ENCODE data around the gene KLHDC7A.

KLHDC7A gene

DNA sequence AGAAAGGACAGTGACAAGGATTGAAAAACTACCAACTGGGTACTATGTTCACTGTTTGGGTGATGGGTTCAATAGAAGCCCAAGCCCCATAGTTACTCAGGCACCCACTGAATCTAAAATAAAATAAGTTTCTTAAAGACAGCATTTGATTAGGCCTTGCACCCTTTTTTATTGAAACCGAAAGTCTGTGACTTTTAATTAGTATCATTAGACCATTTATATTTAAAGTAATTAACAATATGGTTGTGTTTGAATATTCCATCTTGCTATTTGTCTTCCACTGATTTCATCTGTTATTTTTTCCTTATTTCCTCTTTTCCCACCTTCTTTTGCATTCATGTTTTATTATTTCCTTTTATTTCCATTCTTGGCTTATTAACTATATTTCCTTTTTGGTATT lies 27.4 kb downstream of the KLHDC7A start:
- DNase-seq (ENCODE audit: low spot score in 2 of 2): no peak
- no peak overlapping the region for H3K27ac Mint-ChIP-seq
- H3K4me3 Mint-ChIP-seq: no peak overlapping the region
- ATAC-seq (ENCODE audit: low read depth): no peak
- H3K36me3 Mint-ChIP-seq: no peaks in the 10 kb centered on the region
- H3K4me1 Mint-ChIP-seq: no peaks in the 10 kb centered on the region
- H3K27me3 Mint-ChIP-seq: peaks cover 10% of the 10 kb centered on the region
- H3K9me3 Mint-ChIP-seq: peaks cover 10% of the 10 kb centered on the region

DNA sequence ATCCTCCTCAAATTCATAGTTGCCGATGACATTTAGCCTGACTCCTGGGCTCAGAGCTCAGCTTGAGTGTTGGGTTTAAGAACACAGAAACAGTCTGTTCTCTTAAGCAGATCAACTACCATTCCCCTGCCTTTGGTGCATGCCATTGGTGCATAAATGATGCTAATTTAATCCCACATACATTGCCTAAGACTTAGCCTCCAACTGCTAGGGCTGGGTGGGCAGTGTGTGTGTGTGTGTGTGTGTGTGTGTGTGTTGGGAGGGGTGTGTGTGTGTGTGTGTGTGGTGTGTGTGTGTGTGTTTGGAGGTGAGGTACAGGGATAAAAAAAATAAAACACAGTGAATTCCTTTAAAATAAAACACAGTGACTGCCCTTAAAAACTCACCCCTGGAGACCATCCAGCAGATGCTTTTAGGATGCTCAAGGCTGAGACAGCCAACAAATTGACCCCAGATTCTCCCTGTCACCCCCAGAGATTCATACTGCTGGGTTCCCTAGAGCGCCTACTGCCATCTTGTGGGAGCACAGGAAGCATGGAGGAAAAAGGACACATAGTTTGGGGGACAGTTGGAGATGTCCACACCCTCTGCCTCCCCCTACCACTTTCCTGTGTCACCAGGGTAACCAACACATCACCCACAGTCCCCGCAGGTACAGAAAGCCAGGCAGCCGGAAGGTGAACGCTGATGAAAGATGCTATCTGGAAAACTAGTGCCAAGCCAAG lies 30.6 kb downstream of the KLHDC7A start:
- no peak for ATAC-seq (ENCODE audit: low read depth)
- H3K4me1 Mint-ChIP-seq: no peaks in the 10 kb centered on the region
- peaks cover 7% of the 10 kb centered on the region for H3K9me3 Mint-ChIP-seq
- no peak overlapping the region for H3K4me3 Mint-ChIP-seq
- H3K36me3 Mint-ChIP-seq: peaks cover 1% of the 10 kb centered on the region
- DNase-seq (ENCODE audit: low spot score in 2 of 2): no peak
- H3K27me3 Mint-ChIP-seq: peaks cover 10% of the 10 kb centered on the region
- H3K27ac Mint-ChIP-seq: no peak overlapping the region

DNA sequence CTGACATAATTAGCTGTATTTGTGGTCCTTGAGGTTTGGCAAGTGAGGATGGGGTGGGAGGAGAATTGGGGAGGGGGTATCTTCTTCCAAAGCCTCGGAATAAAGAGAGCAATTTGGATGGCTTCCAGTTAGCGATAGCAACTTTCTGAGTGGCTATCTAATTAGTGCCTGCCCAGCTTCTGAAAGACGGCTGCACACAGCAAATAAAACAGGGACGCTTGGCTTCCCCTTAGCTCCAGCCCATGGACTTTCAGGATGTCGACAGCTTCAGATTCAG lies 31.1 kb downstream of the KLHDC7A start:
- H3K4me3 Mint-ChIP-seq: no peak overlapping the region
- peaks cover 10% of the 10 kb centered on the region for H3K27me3 Mint-ChIP-seq
- no peaks in the 10 kb centered on the region for H3K4me1 Mint-ChIP-seq
- no peak for ATAC-seq (ENCODE audit: low read depth)
- H3K36me3 Mint-ChIP-seq: peaks cover 1% of the 10 kb centered on the region
- peaks cover 7% of the 10 kb centered on the region for H3K9me3 Mint-ChIP-seq
- H3K27ac Mint-ChIP-seq: no peak overlapping the region
- DNase-seq (ENCODE audit: low spot score in 2 of 2): no peak

DNA sequence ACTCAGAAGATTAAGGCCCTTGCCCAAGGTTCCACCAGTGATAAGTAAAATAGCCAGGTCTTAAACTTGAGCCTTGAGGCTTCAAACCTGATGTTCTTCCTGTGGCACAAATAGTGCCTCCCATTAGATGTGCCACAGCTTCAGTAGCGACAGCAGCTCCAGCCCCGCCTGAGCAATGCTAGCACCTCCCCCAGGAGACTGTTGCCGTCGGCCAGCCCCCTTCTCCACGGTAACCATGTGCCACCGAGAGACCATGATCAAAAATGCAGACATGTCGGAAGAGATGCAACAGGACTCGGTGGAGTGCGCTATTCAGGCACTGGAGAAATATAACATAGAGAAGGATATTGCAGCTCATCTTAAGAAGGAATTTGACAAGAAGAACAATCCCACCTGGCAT lies 32.2 kb downstream of the KLHDC7A start:
- Mint-ChIP-seq H3K27ac (no peak overlapping the region), H3K27me3 (peaks cover 10% of the 10 kb centered on the region), H3K36me3 (peaks cover 1% of the 10 kb centered on the region), H3K4me1 (no peaks in the 10 kb centered on the region), H3K9me3 (peaks cover 7% of the 10 kb centered on the region), H3K4me3 (no peak overlapping the region)
- ATAC-seq (ENCODE audit: low read depth) (no peak), DNase-seq (ENCODE audit: low spot score in 2 of 2) (no peak)

DNA sequence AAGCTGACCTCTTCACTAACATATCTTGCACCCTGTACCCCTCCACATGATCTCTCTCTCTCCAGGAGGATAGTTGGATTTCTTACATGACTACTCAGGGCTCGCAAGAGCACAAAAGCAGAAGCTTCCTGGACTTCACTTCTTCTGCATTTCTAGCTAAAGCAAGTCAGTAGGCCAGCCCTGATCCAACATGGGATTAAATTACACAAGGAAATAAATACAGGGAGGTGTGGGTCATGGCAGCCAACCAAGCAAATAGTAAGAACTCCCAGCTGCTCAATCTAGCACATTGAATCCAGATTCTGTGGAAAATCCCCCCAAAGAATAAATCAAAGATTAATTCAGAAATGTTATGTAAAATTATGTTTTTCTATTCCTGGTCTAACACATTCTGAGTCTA lies 33.3 kb downstream of the KLHDC7A start:
- Mint-ChIP-seq H3K36me3 (peaks cover 1% of the 10 kb centered on the region), H3K27me3 (peaks cover 9% of the 10 kb centered on the region), H3K4me1 (no peaks in the 10 kb centered on the region), H3K9me3 (peaks cover 6% of the 10 kb centered on the region), H3K27ac (no peak overlapping the region), H3K4me3 (no peak overlapping the region)
- ATAC-seq (ENCODE audit: low read depth) (no peak), DNase-seq (ENCODE audit: low spot score in 2 of 2) (no peak)

DNA sequence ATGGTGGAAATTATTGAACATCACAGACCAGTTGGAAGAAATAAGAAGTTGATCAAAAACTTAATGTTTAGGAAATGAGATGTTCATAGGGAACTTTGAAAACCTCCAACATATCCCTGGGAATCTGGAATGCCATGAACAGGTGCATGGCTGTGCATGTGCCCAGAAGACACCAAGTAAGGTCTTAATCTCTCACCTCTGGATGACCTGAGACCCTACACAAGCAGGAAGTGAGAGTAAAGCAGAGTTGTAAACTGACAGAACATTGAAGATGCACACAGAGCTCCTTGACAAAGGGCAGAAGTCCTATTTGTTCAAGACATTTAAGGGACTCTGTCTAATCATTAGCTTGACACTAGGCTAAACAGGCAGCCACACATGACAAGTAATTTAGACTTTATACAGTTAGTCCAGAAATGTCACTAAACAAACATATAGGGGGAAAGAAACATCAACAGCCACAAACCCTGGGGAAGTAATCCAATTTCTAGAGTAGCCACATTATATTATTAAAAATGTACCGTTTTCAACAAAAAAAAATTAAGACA lies 34.5 kb downstream of the KLHDC7A start:
- peaks cover 6% of the 10 kb centered on the region for H3K9me3 Mint-ChIP-seq
- H3K36me3 Mint-ChIP-seq: peaks cover 1% of the 10 kb centered on the region
- no peak overlapping the region for H3K4me3 Mint-ChIP-seq
- DNase-seq (ENCODE audit: low spot score in 2 of 2) (no peak), ATAC-seq (ENCODE audit: low read depth) (no peak)
- H3K4me1 Mint-ChIP-seq: no peaks in the 10 kb centered on the region
- no peak overlapping the region for H3K27ac Mint-ChIP-seq
- H3K27me3 Mint-ChIP-seq: peaks cover 9% of the 10 kb centered on the region

DNA sequence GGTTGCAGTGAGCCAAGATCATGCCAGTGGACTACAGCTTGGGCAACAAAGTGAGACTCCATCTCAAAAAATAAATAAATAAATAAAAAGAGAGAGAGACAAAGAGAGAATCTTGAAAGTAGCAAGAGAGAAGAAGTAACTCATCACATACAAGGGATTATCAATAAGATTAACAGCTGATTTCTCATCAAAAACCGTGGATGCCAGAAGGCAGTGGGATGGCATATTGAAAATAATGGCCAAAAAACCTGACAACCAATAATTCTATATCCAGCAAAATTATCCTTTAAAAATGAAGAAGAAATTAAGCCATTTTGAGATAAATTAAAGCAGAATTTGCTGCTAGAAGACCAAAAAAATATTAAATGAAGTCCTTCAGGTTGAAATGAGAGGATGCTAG lies 35.7 kb downstream of the KLHDC7A start:
- Mint-ChIP-seq H3K27me3 (peaks cover 9% of the 10 kb centered on the region), H3K9me3 (peaks cover 6% of the 10 kb centered on the region), H3K4me1 (no peaks in the 10 kb centered on the region), H3K4me3 (no peak overlapping the region), H3K36me3 (peaks cover 1% of the 10 kb centered on the region), H3K27ac (no peak overlapping the region)
- ATAC-seq (ENCODE audit: low read depth) (no peak), DNase-seq (ENCODE audit: low spot score in 2 of 2) (no peak)

DNA sequence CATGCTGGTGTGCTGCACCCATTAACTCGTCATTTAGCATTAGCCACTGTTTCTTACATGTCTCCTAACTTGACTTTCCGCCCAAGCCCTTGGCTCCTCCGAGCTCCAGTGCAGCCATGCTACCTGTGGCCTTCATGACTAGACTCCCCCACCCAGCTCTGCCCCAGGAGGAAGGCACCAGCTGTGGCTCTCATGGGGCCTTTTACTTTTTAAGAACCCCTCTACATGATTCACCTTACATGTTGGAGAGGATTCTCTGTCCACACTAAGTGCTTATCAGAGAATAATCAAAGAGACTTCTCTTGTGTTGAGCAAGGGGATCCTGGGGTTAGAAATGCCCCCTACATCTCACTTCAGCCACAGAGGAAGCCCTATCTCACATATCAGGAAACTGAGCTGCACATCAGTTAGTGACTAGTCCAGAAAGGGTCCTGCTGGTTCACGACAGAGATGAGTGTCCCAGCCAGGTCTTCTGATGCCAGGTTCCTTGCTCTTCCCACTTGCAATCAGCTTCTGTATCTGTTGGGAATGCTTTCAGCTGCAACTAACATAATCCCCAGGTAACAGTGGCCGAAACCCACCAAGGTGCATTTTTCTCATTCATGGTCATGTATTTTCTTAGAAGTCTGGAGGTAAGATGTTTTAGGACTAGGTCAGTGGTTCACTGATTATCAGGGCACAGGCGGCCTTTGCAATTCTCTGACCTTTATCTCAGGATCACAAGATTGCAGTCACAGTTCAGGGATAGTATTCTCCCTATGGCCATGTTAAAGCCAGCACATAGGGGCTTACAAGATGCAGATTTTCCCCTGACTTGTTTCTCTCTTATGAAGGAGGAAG lies 45.9 kb downstream of the KLHDC7A start:
- Mint-ChIP-seq H3K27ac (no peak overlapping the region), H3K4me1 (no peaks in the 10 kb centered on the region), H3K27me3 (peaks cover 13% of the 10 kb centered on the region), H3K36me3 (no peaks in the 10 kb centered on the region), H3K4me3 (no peak overlapping the region), H3K9me3 (peaks cover 1% of the 10 kb centered on the region)
- ATAC-seq (ENCODE audit: low read depth) (no peak), DNase-seq (ENCODE audit: low spot score in 2 of 2) (no peak)

DNA sequence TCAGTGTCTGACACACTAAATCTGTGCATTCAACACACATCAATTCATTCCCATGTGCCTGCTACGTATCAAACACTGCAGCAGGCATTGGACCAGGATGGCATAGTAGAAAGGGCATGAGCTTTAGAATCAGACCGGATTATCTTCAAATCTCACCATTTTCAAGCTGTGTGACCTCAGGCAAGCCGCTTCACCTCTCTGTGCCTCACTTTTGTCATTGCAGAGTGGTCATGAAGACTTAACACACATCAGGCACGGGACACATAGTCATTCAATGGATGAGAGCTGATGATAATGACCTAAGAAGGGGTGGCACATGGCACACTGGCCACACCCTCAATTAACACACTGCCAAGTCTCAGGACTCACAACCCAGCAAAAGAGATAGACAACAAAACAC lies 46.8 kb downstream of the KLHDC7A start:
- ATAC-seq (ENCODE audit: low read depth) (no peak), DNase-seq (ENCODE audit: low spot score in 2 of 2) (no peak)
- Mint-ChIP-seq H3K27ac (no peak overlapping the region), H3K27me3 (peaks cover 10% of the 10 kb centered on the region), H3K36me3 (no peaks in the 10 kb centered on the region), H3K9me3 (no peaks in the 10 kb centered on the region), H3K4me1 (no peaks in the 10 kb centered on the region), H3K4me3 (no peak overlapping the region)

DNA sequence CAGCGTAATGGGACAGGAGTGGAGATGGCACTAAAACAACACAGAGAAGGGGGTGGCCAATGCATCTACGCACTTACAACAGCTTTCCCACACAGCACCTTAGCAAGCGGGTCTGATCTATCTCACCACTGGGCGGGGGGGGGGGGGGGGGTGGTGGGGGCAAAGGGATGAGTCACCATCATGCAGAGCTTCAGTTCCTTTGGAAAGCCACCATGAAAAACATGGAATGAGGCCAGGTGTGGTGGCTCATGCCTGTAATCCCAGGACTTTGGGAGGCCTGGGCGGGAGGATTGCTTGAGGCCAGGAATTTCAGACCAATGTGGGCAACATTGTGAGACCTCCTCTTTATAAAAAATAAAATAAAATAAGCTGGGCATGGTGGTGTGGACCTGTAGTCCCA lies 47.2 kb downstream of the KLHDC7A start:
- no peaks in the 10 kb centered on the region for H3K36me3 Mint-ChIP-seq
- ATAC-seq (ENCODE audit: low read depth) (no peak), DNase-seq (ENCODE audit: low spot score in 2 of 2) (no peak)
- no peaks in the 10 kb centered on the region for H3K4me1 Mint-ChIP-seq
- no peak overlapping the region for H3K27ac Mint-ChIP-seq
- H3K9me3 Mint-ChIP-seq: no peaks in the 10 kb centered on the region
- no peak overlapping the region for H3K4me3 Mint-ChIP-seq
- peaks cover 10% of the 10 kb centered on the region for H3K27me3 Mint-ChIP-seq

DNA sequence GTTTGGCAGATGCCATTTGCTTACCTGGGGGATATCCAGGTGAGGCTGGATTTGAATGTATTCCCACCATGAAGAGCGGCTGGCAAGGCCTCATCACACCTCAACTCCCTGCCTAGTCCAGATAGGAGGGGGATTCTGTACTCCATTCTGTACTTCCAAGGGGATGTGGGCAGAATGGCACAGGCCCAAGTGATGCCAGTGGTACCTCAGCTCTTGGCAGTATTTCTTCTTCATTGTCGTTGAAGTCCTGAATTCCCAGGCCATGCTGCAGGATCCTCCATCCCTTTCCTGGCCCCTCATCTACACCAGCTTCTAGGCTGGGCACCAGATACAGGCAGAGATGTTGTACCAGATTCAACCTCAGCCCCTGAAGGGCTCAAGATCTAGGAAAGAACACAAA lies 47.9 kb downstream of the KLHDC7A start:
- no peaks in the 10 kb centered on the region for H3K9me3 Mint-ChIP-seq
- no peaks in the 10 kb centered on the region for H3K36me3 Mint-ChIP-seq
- no peak overlapping the region for H3K4me3 Mint-ChIP-seq
- H3K27ac Mint-ChIP-seq: no peak overlapping the region
- H3K4me1 Mint-ChIP-seq: no peaks in the 10 kb centered on the region
- peaks cover 10% of the 10 kb centered on the region for H3K27me3 Mint-ChIP-seq
- ATAC-seq (ENCODE audit: low read depth) (no peak), DNase-seq (ENCODE audit: low spot score in 2 of 2) (no peak)

DNA sequence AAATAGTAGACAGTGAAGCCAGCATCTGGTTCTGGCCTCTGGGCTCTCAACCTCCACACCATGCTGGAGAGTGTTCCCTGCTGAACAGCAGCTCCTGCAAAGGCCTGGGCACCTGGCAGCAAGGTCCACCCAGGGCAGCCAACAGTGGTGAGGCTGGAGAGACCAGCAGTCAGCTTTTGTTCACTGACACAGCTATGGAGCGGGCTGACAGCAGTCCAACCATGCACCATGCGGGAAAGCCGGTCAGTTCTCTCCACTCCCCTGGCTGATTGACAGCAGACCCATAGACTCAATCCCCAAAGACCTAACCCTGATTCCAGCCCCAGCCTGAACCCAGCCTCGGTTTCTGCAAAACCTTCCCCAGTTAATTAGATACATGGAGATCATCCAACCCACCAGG lies 49.0 kb downstream of the KLHDC7A start:
- ATAC-seq (ENCODE audit: low read depth): no peak
- Mint-ChIP-seq H3K27ac (no peak overlapping the region), H3K9me3 (peaks cover 1% of the 10 kb centered on the region), H3K4me1 (no peaks in the 10 kb centered on the region), H3K27me3 (peaks cover 10% of the 10 kb centered on the region), H3K36me3 (no peaks in the 10 kb centered on the region), H3K4me3 (no peak overlapping the region)
- DNase-seq (ENCODE audit: low spot score in 2 of 2): no peak

DNA sequence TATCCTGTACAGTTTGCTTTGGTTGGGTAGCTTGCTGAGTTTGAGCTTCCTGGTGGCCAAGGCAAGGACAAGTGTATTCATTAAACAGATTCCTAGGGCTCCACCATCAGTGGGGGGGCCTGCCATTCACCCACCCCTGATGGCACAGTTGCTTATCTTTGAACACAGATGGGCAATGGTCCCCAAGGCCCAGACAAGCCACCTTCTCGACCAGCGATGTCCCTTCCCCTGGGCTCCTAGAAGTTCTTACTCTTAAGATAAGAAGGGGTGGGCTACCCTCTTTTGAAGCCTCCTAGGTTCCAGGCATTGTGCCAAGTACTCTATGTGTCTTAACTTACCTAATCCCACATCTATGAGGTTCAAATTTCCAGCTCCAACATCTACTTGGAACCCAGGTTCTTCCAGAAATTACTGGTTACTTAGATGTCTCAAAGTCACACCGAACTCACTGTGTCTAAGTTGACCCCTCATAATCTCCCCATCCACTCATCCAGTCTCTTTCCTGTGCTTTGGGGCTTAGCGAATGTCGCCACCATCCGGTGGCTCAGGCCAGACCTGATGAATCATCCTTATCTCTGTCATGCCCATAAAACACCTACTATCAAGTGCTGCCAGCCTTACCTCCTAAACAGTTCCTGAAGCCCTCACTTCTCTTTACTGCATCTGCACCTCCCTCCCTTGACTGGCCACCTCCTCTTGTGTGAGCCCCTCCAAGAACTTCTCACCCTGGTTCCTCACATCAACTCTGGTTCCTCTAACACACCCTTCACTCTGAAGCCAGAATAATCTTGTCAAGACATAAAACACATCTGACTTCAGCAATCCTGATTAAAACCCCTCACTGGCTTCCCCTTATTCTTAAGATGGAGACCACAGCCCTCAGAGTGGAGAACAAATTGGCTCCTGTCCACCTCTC lies 50.1 kb downstream of the KLHDC7A start:
- no peaks in the 10 kb centered on the region for H3K4me1 Mint-ChIP-seq
- DNase-seq (ENCODE audit: low spot score in 2 of 2): no peak
- H3K9me3 Mint-ChIP-seq: peaks cover 1% of the 10 kb centered on the region
- no peak for ATAC-seq (ENCODE audit: low read depth)
- H3K4me3 Mint-ChIP-seq: no peak overlapping the region
- H3K27me3 Mint-ChIP-seq: peaks cover 8% of the 10 kb centered on the region
- H3K27ac Mint-ChIP-seq: no peak overlapping the region
- H3K36me3 Mint-ChIP-seq: no peaks in the 10 kb centered on the region

DNA sequence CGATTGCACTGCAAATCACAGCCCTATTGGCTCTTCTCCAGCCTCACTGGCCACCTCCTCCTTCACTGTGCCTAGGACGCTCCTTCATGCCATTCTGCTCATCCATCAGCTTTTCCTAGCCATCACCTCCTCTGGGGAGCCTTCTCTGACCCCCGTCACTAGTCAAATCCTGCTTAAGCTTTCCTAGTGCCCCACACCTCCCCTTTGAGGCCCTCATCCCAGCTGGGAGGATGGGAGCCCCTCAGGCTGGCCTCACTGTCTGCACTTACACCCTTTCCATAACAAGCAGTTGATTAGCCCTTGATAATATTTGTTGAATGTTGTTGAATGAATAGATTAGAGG lies 50.7 kb downstream of the KLHDC7A start:
- H3K27ac Mint-ChIP-seq: no peak overlapping the region
- peaks cover 8% of the 10 kb centered on the region for H3K27me3 Mint-ChIP-seq
- H3K4me3 Mint-ChIP-seq: no peak overlapping the region
- ATAC-seq (ENCODE audit: low read depth): no peak
- DNase-seq (ENCODE audit: low spot score in 2 of 2): no peak
- no peaks in the 10 kb centered on the region for H3K4me1 Mint-ChIP-seq
- peaks cover 1% of the 10 kb centered on the region for H3K9me3 Mint-ChIP-seq
- no peaks in the 10 kb centered on the region for H3K36me3 Mint-ChIP-seq
